IPS-NIHi7 (cell line): Measurements from ENCODE around the gene OR51G1.
A peak's percentile ranks its signal among the peaks of the same experiment; 100 is the strongest.
"Not testable (repeated sequence)": the region's sequence is repeated elsewhere in the genome, so short reads cannot be mapped to it uniquely, and the experiment has no call there.

Experiments used
- DNase-seq: peaks from one replicate; pipeline ENCODE4 v3.0.0; 2012; ENCODE audit warnings: mixed read lengths; ENCODE audit errors: extremely low spot score

The OR51G1 gene, protein sequence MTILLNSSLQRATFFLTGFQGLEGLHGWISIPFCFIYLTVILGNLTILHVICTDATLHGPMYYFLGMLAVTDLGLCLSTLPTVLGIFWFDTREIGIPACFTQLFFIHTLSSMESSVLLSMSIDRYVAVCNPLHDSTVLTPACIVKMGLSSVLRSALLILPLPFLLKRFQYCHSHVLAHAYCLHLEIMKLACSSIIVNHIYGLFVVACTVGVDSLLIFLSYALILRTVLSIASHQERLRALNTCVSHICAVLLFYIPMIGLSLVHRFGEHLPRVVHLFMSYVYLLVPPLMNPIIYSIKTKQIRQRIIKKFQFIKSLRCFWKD

DNA sequence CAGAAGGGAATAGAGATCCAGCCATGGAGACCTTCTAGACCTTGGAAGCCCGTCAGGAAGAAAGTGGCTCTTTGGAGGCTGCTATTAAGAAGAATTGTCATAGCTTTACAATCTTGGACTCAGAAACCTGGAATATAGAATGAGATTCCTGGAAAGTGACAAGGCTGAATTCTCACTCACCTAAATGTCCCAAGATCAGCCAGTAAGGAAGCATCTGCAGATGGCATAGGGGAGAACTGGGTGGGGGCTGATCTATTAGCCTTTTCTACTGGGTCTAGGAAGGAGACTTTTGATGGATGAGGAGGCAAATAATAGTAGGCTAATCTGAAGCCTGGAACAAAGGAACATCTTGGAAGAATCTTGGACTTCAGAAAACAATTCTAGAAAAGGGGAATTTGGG, at the start of gene OR51G1:
Gene OR51G1 (minus strand): TSS at position 101 of the 400 bp plus-strand sequence. CDS start 0 bp downstream, at position 101.
- no peak for DNase-seq

DNA sequence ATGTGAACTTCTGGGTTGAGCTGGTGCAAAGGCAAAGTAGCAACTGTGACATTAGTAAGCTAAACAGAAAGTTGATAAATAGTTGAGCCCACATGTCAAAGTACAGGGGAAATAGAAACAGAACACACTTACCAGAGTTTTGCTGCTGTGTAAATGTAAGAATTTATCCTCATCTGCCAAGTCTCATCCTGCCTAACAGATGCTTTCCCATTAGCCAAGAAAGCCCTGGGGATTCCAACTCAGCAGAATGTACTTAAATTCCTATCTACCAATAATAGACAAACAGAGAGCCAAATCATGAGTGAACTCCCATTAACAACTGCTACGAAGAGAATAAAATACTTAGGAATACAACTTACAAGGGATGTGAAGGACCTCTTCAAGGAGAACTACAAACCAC, 38.7 kb upstream of the OR51G1 start:
- DNase-seq, result no peak

DNA sequence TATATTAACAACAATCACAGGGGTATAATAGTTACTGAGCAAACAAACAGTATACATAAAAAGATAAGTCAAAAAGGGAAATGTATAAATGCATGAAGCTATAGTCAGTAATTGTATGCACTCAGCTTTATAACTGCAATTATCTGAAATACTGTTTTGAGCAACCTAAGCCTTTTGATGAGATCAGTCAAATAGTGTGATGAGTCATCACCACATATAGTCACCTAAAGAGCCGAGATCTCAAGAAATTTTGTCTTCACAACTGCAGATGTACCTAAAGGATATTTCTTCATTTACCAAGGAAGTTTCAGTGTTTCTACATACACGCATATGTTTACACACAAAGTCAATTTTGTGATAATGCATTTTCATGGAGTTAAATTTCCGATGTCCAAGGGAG, 36.7 kb upstream of the OR51G1 start:
- no peak for DNase-seq

DNA sequence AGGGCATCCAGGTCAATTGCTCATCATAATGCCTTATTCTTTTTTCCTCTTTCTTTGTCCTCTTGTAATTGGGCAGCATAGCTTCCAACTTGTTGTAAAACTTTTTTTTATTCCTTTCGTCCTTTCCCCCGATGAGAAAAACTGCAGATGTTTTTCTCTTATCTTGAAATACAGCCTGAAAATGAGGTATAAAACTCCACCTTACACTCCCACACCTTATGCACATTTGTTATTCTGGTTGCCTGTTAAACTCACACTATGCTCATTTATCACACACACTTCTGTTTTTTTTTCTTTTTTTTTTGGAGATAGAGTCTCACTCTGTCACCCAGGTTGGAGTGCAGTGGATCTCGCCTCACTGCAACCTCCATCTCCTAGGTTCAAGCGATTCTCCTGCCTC, 33.3 kb upstream of the OR51G1 start:
- no peak for DNase-seq

DNA sequence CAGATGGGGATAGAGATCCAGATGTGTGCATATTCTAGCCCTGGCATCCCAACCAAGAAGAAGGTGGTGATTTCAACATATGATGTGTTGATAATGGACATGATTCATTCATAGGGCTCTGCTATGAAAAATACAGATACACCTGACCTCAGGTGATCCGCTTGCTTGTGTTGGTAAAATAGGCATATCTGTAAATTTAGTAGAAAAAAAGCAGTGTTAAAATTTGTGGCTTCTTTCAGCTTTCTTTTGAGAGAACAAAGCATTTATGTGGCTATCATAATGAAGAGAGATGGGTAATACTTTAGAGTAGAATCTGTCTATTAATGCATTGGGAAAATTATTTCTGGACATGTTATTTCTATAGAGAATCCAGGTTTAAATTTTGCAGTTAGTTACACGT, 31.5 kb upstream of the OR51G1 start, which contains the start of gene OR51A2:
Gene OR51A2 (minus strand): TSS at position 101 of the 400 bp plus-strand sequence. CDS start 0 bp downstream, at position 101.
- not testable (repeated sequence) for DNase-seq

DNA sequence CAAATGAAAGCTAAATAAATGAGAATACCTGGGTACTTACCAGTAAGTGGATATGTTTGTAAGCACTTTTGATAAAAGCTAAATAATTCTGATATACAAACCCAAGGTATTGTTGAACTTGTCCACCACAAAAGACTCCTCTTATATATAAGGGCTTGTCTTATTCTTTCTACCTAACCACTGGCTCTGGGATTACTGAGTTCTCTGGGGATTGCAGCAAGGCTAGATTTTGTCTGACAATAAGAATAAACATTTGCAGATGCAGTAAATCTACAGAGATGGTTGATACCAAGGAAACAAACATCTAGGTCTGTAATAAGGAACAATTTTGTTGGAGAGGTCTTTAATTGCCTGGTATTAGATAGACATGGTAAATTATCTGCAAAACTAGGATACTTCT, 23.4 kb upstream of the OR51G1 start, which contains the start of gene OR51A4:
Gene OR51A4 (minus strand): TSS at position 101 of the 400 bp plus-strand sequence. CDS start 505 bp downstream, outside the sequence.
- no peak for DNase-seq

DNA sequence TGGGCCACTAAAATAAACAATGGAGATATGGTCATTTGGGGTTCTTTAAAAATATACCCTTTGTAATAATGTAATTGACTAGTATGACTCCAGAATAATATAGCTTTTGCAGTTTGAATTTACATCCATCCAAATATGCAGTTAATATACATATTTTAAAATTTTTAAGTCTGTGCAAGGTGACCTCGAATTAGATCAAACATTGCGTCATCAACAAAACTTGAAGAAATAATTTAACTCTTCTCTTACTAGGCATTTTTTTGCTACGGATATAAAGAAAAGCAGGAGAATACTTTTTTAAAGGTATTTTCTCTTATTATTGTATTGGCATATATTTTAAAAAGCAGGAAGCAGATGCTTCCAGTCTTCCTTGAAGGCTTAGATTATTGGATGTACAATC, 12.6 kb upstream of the OR51G1 start:
- DNase-seq, result no peak

DNA sequence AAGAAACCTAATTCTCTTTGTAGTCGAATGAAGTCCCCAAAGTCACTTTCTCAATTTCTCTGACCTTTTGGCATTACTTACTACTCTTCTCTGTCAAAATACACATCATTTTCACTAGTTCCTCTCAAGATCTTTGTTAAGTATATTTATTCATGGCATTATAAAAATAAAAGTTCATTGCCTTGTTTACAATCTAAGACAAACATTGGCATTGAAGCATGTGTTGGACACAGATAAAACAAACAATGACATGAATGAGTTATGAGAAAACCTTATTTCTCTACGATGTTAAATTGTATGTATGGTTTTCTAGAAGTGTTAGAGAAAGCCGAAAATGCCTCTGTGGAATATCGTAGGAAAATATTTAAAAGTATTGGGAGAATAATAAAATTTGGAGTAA, 8.6 kb upstream of the OR51G1 start:
- no peak for DNase-seq

DNA sequence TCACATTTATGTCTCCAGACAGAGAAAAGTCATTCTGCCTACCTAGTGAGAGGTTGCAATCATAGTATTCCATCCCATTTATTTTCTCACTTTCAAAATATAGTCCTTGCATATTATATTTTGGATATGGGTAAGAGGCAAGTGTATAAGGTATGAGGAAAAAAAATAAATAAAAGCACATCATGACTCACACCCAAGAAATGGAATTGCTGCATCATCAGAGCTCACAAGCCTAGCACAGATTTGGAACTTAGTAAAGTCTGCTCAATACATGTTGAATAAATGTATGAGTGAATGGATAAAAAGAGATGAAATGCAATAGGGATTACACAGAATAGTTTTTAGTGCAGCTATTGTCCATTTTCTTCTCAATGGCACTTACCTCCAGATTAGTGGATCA, 2.5 kb upstream of the OR51G1 start:
- DNase-seq, result no peak

DNA sequence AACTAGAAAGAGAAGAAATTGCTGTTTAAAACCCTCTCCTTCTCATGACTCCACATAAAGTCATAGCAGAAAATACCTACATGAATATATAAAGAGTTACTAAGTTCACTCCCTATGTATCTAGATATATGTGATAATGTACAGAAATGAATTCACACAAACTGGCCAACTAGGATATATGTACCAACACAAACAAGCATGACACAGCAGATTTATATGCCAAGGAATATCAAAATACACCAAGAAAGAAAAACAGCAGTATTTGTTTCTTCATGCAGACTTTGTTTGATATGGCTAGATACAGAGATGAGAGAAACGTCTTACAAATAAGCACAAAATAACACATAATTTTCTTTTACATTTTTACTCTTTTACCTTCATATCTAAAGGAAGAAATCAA, 1.8 kb downstream of the OR51G1 start:
- DNase-seq, result no peak

DNA sequence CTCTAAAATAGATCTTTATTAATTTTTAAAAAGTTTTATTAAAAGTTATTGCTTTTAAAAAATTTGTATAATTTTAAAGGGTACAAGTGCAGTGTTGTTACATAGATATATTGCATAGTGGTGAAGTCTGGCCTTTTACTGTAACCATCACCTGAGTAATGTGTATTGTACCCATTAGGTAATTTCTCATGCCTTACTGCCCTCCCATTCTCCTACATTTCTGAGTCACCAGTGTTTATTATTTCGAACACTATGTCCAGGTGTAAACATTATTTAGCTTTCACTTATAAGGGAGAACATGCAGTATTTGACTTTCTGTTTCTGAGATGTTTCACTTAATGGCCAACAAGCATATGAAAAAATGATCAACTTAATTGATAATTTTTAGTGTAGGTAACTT, 2.3 kb downstream of the OR51G1 start:
- no peak for DNase-seq

DNA sequence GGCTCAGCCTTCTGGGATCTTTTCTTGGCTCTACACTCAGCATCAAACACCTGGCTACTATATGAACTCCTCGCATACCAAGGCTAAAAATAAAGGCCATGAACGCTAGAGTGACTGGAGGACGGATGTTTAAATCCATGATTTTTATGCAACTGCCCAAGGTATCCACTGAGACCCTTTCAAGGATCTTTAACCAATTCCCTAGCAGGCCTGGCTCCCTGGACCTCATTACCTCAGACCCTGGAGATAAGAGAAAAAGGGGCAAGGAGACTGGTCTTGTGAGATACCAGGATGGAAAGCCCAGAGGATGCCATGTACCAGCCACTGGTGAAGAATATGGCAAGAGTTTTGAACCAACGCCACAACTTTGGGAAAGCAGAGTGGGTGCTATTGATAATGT, 4.9 kb downstream of the OR51G1 start, which contains the start of gene OR51G2:
Gene OR51G2 (minus strand): TSS at position 101 of the 400 bp plus-strand sequence. CDS start 3,687 bp downstream, outside the sequence.
- no peak for DNase-seq

DNA sequence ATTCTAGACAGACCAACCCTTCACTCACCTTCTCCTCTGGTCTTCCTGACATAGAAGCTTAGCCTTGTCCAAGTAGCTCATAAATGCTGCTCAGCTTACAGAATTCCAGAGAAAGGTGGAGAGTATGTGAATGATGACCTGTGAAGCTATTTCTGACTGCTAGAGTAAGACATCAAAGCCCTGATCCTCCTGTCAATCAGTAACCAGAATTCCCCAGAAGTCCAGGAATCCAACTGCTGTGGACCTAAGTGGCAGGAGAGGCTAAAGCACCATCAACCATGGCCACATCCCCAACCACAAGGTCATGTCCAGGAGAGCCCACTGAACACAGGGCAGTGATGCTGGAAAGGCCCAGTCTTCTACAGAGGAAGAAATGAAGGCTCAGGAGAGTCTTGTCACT, 7.6 kb downstream of the OR51G1 start:
- no peak for DNase-seq

DNA sequence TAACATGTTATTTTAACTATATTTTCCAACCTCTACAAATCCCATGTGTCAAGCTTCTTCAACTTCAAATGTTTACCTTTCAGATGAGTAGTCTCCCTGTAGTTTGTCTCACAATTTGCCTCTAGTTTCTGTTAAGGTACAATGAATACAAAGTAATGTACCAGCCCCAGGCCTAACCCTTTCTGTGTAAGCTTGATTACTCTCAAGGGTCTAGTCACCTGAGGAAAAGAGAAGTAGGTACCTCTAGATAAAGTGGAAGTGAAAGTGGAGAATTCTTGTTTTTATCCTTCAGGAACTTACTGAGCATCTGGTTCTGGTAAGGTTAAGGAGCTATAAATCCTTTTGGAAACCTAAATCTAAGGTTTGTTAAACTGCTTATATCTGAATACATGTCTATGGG, 20.7 kb downstream of the OR51G1 start, which contains the start of gene OR51A7:
Gene OR51A7 (plus strand): TSS at position 300 of the 400 bp plus-strand sequence. CDS start 3,587 bp downstream, outside the sequence.
- no peak for DNase-seq

DNA sequence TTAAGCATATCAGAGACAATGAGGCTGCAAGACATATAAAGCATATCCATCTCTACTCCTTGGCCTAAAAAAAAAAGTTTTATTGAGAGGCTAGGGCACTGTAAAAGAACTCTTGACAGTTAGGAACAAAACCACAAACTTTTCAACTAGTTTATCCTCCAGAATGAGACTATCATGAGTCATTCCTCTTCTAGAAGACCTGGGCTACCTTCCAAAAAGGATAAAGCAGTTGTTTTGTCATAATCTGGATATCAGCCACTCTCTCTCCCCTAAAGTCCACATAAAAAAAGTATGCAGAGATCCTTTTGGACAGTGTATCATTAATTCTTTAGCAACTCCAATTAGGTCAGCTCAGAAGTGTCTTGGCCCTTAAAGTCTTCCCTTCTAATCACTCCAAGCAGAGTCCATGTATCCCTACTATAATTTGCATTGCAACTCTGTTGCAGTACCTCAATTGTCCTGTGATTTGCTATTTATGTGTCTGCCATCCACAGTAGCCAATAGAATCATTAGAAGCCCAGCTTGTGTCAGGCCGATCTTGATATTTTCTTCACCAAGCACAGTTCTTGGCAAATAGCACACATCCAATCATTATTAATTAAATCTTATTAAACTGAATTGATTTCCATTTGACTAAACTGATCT, 32.0 kb downstream of the OR51G1 start:
- peak; percentile 15 for DNase-seq

DNA sequence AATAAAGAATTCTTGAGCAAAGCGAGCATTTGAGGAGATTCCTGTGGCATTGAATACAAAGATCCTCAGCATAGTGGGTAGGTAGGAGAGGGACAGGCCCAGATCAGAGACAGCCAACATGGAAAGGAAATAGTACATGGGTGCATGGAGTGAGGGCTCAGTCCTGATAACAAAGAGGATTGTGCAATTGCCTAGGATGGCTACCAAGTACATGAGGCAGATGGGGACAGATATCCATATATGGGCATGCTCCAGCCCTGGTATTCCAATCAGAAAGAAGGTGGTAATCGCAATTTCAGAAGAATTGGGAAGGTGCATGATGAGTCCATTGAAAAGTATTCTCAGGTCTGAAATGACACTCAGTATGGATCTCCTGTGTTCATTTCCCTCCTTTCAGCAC, 33.9 kb downstream of the OR51G1 start:
- DNase-seq, result no peak

DNA sequence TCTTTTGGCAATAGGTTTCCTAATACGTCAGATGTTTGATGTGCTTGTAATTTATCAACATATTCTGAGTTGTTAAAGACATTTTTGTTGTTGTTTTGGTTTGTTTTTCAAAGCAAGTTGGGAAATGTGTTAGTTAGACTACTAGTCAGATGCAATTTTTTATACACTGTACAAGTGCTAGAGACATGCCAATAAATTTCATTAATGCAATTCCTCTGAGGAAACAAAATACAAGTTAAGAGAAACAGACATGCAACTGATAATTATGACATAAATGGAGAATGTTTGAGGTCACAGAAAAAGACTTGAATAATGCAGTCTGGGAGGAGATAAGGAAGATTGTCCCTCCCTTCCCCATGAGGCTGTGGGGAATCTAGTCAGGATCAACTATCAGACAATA, 36.5 kb downstream of the OR51G1 start:
- no peak for DNase-seq

DNA sequence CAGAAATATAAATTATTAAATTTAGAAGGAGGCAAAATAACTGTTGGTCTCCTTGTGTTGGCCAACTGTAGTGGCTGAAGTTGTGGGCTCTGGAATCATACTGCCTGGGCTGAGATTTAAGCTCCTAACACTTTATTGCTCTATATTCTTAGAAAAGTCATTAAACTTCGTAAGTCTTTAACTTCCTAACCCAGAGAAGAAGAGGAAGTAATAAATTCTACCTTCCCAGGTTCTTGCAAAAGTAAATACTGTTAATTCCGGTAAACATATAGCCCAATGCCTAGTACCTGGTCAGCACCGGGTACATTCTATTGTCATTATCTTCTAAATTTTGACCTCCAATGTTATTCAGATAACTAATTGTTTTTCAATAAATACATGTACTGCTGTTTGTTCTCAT, 38.0 kb downstream of the OR51G1 start:
- DNase-seq, result no peak

DNA sequence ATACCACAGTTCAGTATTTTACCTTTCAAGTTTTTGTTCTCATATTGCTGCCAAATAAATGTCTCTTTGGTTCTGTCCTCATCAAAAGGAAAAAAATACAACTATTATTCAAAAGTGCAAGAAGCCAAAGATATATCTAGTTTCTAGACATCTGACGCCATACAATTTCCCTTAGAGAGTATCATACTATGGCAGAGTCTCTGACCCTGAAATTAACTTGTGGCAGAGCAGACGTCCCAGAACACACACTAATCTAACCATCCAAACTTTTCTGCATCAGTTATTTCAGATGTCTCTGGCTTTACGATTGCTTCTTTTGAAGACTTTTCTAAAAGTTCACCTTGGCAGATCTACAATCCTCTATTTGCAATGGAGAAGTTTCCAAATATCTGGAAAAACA, 39.8 kb downstream of the OR51G1 start:
- DNase-seq, result no peak

DNA sequence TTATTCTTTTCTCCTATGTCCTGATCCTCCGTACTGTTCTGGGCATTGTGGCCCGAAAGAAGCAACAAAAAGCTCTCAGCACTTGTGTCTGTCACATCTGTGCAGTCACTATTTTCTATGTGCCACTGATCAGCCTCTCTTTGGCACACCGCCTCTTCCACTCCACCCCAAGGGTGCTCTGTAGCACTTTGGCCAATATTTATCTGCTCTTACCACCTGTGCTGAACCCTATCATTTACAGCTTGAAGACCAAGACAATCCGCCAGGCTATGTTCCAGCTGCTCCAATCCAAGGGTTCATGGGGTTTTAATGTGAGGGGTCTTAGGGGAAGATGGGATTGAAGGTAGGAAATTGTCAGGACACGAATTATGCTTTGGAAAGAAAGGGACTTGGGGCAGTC, 41.6 kb downstream of the OR51G1 start:
- no peak for DNase-seq

DNA sequence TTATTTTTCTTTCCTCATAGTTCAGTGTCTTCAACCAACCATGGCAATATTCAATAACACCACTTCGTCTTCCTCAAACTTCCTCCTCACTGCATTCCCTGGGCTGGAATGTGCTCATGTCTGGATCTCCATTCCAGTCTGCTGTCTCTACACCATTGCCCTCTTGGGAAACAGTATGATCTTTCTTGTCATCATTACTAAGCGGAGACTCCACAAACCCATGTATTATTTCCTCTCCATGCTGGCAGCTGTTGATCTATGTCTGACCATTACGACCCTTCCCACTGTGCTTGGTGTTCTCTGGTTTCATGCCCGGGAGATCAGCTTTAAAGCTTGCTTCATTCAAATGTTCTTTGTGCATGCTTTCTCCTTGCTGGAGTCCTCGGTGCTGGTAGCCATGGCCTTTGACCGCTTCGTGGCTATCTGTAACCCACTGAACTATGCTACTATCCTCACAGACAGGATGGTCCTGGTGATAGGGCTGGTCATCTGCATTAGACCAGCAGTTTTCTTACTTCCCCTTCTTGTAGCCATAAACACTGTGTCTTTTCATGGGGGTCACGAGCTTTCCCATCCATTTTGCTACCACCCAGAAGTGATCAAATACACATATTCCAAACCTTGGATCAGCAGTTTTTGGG, 42.2 kb downstream of the OR51G1 start, which contains the start of gene OR51T1:
Gene OR51T1 (plus strand): TSS at position 41 of the 641 bp plus-strand sequence. CDS start 0 bp downstream, at position 41.
- no peak for DNase-seq

DNA sequence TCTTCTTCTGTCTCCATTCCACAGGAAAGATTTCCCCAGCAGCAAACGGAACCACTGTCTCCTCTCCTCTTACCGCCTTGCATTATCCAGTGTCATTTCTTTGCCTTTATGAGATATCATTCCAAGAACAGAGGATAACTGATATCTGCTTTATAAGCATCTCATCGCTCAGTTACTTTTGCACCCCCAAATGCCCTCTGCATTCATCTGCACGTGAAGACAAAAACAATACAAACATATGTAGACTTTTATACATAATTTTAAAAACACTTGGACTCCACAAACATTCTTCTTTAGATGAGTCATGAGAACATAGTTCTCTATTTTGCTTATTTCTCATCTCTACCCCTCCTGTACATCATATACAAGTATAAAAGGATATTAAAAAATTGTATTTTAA, 43.0 kb downstream of the OR51G1 start:
- DNase-seq, result no peak
